HFFc6 (cell line): ENCODE data around the gene CLCN1. TPM values are rescaled to one million over a fixed set of nuclear protein-coding genes. Genes with fewer than 3 reads are reported as not detected.

Source experiments
- DNase-seq: peaks from one replicate; pipeline ENCODE4 v3.0.0-alpha.2; 2018
- H3K27ac Mint-ChIP-seq: 2 replicates; pipeline ENCODE4 v1.8.0; 2020; ENCODE audit warnings: mild to moderate bottlenecking, mixed read lengths
- H3K27me3 Mint-ChIP-seq: 2 replicates; pipeline ENCODE4 v1.8.0; 2021; ENCODE audit warnings: mild to moderate bottlenecking, moderate library complexity, mixed read lengths; ENCODE audit not compliant: insufficient read depth
- H3K36me3 Mint-ChIP-seq: 2 replicates; pipeline ENCODE4 v1.8.0; 2021; ENCODE audit warnings: low read depth, mixed read lengths
- H3K4me1 Mint-ChIP-seq: 2 replicates; pipeline ENCODE4 v1.8.0; 2020; ENCODE audit warnings: low read depth, mixed read lengths
- H3K4me3 Mint-ChIP-seq: 2 replicates; pipeline ENCODE4 v1.8.0; 2020; ENCODE audit warnings: mild to moderate bottlenecking, moderate library complexity, mixed read lengths
- H3K9me3 Mint-ChIP-seq: 2 replicates; pipeline ENCODE4 v1.8.0; 2020; ENCODE audit warnings: mild to moderate bottlenecking, mixed read lengths
- total RNA-seq, 6 experiments: library from RNA; stranded (reverse); fragmentation: NEBNext Ultra II Directional; extraction: Animal tissue kit (Norgen Biotek cat#: 25700); gene quantifications; 2 replicates in 1 of 6; 3 replicates in 5 of 6; pipeline ENCODE4 v1.2.3, GENCODE V29; 2021
- TF ChIP-seq, protein P1 (sequence below): fragments of 200-600 bp; sonication (generic); IDR thresholded peaks from 2 replicates; pipeline ENCODE4 v1.5.0; 2021; ENCODE audit warnings: antibody characterized with exemption, mild to moderate bottlenecking

Gene CLCN1
- total RNA-seq, 6 experiments from 2014 or later = not detected

- Mint-ChIP-seq H3K36me3 (peaks cover 21% of the 10 kb centered on the region), H3K27me3 (peaks cover 21% of the 10 kb centered on the region), H3K4me1 (peaks cover 41% of the 10 kb centered on the region), H3K4me3 (peak overlapping the region; percentile 24), H3K9me3 (no peaks in the 10 kb centered on the region), H3K27ac (peak overlapping the region; percentile 38)
- no peak for DNase-seq
- TF ChIP-seq, protein P1, sequence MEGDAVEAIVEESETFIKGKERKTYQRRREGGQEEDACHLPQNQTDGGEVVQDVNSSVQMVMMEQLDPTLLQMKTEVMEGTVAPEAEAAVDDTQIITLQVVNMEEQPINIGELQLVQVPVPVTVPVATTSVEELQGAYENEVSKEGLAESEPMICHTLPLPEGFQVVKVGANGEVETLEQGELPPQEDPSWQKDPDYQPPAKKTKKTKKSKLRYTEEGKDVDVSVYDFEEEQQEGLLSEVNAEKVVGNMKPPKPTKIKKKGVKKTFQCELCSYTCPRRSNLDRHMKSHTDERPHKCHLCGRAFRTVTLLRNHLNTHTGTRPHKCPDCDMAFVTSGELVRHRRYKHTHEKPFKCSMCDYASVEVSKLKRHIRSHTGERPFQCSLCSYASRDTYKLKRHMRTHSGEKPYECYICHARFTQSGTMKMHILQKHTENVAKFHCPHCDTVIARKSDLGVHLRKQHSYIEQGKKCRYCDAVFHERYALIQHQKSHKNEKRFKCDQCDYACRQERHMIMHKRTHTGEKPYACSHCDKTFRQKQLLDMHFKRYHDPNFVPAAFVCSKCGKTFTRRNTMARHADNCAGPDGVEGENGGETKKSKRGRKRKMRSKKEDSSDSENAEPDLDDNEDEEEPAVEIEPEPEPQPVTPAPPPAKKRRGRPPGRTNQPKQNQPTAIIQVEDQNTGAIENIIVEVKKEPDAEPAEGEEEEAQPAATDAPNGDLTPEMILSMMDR = peak; percentile 35; the same call in 1 of the 2 replicates
These were observed 71.5 kb downstream of the CLCN1 start for GRCh38 chr7:143387156-143387975.

DNA sequence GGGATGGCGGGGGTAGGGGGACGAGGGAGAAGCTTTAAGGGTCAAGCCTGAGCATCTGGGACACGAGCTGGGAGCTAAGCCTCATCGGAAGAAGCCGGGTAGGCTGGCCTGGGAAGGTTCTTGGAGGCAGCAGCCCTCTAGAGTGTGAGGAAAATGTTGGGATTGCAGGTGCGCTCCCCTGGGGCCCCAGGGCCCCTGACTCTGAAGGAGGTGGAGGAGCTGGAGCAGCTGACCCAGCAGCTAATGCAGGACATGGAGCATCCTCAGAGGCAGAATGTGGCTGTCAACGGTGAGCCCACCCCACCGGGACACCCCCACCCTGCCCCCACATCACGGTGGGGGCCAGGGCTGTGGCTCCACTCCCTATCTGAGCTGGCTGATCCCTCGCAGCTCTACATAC is 72.1 kb downstream of the CLCN1 start:
- peaks cover 28% of the 10 kb centered on the region for H3K36me3 Mint-ChIP-seq

GRCh38 chr7:143388491-143389101 is 72.7 kb downstream of the CLCN1 start:
- DNase-seq = no peak
- TF ChIP-seq, protein P1 = peak; percentile 52
- peaks cover under 1% of the 10 kb centered on the region; the same call in 1 of the 2 replicates for H3K9me3 Mint-ChIP-seq
- H3K27ac Mint-ChIP-seq = peak overlapping the region; percentile 73; the same call in 1 of the 2 replicates
- H3K27me3 Mint-ChIP-seq = peaks cover 22% of the 10 kb centered on the region
- 0 out of 2 replicates have a peak overlapping the region, but pooled peaks have one; percentile 67 for H3K4me3 Mint-ChIP-seq
- H3K36me3 Mint-ChIP-seq = peaks cover 29% of the 10 kb centered on the region
- peaks cover 53% of the 10 kb centered on the region for H3K4me1 Mint-ChIP-seq

More for the DNA sequence above, 72.1 kb downstream of the CLCN1 start:
- H3K27me3 Mint-ChIP-seq = peaks cover 22% of the 10 kb centered on the region
- H3K4me3 Mint-ChIP-seq = peak overlapping the region; percentile 24
- peak overlapping the region; percentile 38 for H3K27ac Mint-ChIP-seq
- TF ChIP-seq, protein P1 = no peak
- peaks cover 48% of the 10 kb centered on the region for H3K4me1 Mint-ChIP-seq
- no peaks in the 10 kb centered on the region for H3K9me3 Mint-ChIP-seq
- no peak for DNase-seq

- H3K9me3 Mint-ChIP-seq = peaks cover 5% of the 10 kb centered on the region; the same call in 1 of the 2 replicates
- peaks cover 59% of the 10 kb centered on the region for H3K4me1 Mint-ChIP-seq
- TF ChIP-seq, protein P1 = peak; percentile 46
- H3K4me3 Mint-ChIP-seq = peak overlapping the region; percentile 67
- H3K36me3 Mint-ChIP-seq = peaks cover 29% of the 10 kb centered on the region
- H3K27me3 Mint-ChIP-seq = peaks cover 24% of the 10 kb centered on the region
- H3K27ac Mint-ChIP-seq = peak overlapping the region; percentile 73
- no peak for DNase-seq
These were observed 73.6 kb downstream of the CLCN1 start for GRCh38 chr7:143389316-143390103.

- peaks cover 29% of the 10 kb centered on the region for H3K36me3 Mint-ChIP-seq
- peak overlapping the region; percentile 67 for H3K4me3 Mint-ChIP-seq
- H3K27me3 Mint-ChIP-seq = peaks cover 28% of the 10 kb centered on the region
- H3K4me1 Mint-ChIP-seq = peaks cover 59% of the 10 kb centered on the region
- TF ChIP-seq, protein P1 = no peak
- H3K9me3 Mint-ChIP-seq = peaks cover 5% of the 10 kb centered on the region; the same call in 1 of the 2 replicates
- DNase-seq = no peak
- peak overlapping the region; percentile 73 for H3K27ac Mint-ChIP-seq
These were observed 74.3 kb downstream of the CLCN1 start for GRCh38 chr7:143390104-143390772.
